ENCODE data around the gene PITRM1.

The PITRM1 gene

DNA sequence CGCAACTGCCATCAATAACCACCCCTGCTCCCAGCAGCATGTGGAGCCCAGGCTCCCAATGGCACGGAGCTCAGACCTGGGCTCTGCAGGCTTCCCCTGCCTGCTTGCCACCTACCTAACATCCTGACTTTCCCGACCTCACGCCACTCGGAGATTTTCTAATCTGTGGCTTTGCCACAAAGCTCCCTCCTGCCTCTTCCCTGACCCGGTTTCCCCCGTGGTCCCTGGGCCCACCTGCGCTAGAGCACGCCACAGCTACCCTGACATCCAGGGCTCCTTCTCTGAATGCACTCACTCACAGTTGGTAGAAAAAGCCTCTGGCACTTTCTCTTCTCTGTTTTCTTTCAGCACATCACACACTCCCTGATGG lies 20.0 kb downstream of the PITRM1 start:
- no peaks in the 10 kb centered on the region for H3K27me3 ChIP-seq (ENCODE audit: insufficient read depth, poor library complexity, severe bottlenecking)
- no peak overlapping the region for H3K4me3 ChIP-seq (replicated peaks; ENCODE audit: insufficient read depth, low read length)
- DNase-seq (ENCODE audit: low read depth in 1 of 2, low spot score in 1 of 2) = no peak
- H3K27ac ChIP-seq (replicated peaks) = no peak overlapping the region
- TF ChIP-seq SPI1 (IDR thresholded peaks at IDR 0.05; ENCODE audit: borderline replicate concordance, low read depth) = no peak
- TF ChIP-seq, protein P1, sequence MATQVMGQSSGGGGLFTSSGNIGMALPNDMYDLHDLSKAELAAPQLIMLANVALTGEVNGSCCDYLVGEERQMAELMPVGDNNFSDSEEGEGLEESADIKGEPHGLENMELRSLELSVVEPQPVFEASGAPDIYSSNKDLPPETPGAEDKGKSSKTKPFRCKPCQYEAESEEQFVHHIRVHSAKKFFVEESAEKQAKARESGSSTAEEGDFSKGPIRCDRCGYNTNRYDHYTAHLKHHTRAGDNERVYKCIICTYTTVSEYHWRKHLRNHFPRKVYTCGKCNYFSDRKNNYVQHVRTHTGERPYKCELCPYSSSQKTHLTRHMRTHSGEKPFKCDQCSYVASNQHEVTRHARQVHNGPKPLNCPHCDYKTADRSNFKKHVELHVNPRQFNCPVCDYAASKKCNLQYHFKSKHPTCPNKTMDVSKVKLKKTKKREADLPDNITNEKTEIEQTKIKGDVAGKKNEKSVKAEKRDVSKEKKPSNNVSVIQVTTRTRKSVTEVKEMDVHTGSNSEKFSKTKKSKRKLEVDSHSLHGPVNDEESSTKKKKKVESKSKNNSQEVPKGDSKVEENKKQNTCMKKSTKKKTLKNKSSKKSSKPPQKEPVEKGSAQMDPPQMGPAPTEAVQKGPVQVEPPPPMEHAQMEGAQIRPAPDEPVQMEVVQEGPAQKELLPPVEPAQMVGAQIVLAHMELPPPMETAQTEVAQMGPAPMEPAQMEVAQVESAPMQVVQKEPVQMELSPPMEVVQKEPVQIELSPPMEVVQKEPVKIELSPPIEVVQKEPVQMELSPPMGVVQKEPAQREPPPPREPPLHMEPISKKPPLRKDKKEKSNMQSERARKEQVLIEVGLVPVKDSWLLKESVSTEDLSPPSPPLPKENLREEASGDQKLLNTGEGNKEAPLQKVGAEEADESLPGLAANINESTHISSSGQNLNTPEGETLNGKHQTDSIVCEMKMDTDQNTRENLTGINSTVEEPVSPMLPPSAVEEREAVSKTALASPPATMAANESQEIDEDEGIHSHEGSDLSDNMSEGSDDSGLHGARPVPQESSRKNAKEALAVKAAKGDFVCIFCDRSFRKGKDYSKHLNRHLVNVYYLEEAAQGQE (IDR thresholded peaks at IDR 0.05; ENCODE audit: insufficient replicate concordance, low read depth) = no peak
- TF ChIP-seq GABPA (IDR thresholded peaks at IDR 0.05; ENCODE audit: low read depth) = no peak
- no peak for TF ChIP-seq CTCF (IDR thresholded peaks at IDR 0.05; ENCODE audit: insufficient read depth, low read length)
- TF ChIP-seq POLR2AphosphoS5 (IDR thresholded peaks at IDR 0.05; ENCODE audit: low read depth) = no peak

DNA sequence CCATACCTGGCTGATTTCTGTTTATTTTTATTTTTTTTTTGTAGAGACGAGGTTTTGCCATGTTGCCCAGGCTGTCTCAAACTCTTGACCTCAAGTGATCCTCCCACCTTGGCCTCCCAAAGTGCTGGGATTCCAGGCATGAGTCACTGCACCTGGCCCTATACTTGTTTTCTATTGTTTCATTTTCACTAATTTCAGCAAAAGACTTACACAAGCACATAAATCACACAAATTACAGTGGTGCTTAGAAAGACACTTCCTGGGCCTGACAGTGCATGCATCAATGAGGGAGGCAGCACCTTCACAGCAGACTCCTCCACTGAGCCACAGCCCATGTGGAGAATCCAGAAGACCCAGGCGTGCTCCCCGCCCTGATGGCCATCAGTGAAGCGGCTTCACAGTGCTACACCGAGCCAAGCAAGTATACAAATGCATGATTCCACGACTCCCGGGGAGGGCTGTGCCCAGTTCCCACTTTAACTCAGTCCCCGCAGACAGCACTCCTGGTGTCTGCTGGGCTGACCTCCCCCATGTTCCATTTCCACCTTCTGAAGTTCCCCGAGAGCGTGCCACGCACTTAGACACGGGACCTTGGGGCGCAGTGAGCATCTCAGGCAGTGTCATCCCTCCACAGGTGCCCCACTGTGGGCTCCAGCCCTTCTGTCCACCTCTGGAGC lies 20.6 kb downstream of the PITRM1 start:
- no peak overlapping the region for H3K4me3 ChIP-seq (replicated peaks; ENCODE audit: insufficient read depth, low read length)
- no peak for DNase-seq (ENCODE audit: low read depth in 1 of 2, low spot score in 1 of 2)
- no peaks in the 10 kb centered on the region for H3K27me3 ChIP-seq (ENCODE audit: insufficient read depth, poor library complexity, severe bottlenecking)
- TF ChIP-seq SPI1 (IDR thresholded peaks at IDR 0.05; ENCODE audit: borderline replicate concordance, low read depth) = no peak
- no peak for TF ChIP-seq POLR2AphosphoS5 (IDR thresholded peaks at IDR 0.05; ENCODE audit: low read depth)
- TF ChIP-seq CTCF (IDR thresholded peaks at IDR 0.05; ENCODE audit: insufficient read depth, low read length) = no peak
- TF ChIP-seq, protein P1 (IDR thresholded peaks at IDR 0.05; ENCODE audit: insufficient replicate concordance, low read depth) = no peak
- TF ChIP-seq GABPA (IDR thresholded peaks at IDR 0.05; ENCODE audit: low read depth) = no peak
- H3K27ac ChIP-seq (replicated peaks) = no peak overlapping the region

DNA sequence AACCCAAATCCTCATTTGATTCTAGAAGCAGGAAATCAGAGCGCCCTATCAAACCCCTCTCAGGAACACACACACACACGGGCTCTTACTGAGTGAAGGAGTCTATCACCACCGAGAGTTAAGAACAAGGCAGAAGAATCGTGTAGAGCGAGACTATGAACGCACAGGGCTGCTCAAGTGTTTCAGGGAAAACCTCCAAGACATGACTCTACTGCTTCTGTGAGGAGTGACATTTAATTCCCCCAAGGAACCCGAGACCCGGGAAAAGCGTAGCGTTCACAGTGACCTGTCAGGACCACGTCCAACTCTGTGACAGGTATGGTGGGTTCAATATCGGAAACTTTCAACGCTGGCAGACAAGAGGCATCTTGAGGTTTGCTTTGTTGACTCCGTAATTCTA lies 21.6 kb downstream of the PITRM1 start:
- no peaks in the 10 kb centered on the region for H3K27me3 ChIP-seq (ENCODE audit: insufficient read depth, poor library complexity, severe bottlenecking)
- no peak overlapping the region for H3K4me3 ChIP-seq (replicated peaks; ENCODE audit: insufficient read depth, low read length)
- DNase-seq (ENCODE audit: low read depth in 1 of 2, low spot score in 1 of 2) = no peak
- no peak for TF ChIP-seq GABPA (IDR thresholded peaks at IDR 0.05; ENCODE audit: low read depth)
- TF ChIP-seq, protein P1 (IDR thresholded peaks at IDR 0.05; ENCODE audit: insufficient replicate concordance, low read depth) = no peak
- no peak for TF ChIP-seq SPI1 (IDR thresholded peaks at IDR 0.05; ENCODE audit: borderline replicate concordance, low read depth)
- no peak for TF ChIP-seq POLR2AphosphoS5 (IDR thresholded peaks at IDR 0.05; ENCODE audit: low read depth)
- TF ChIP-seq CTCF (IDR thresholded peaks at IDR 0.05; ENCODE audit: insufficient read depth, low read length) = no peak
- no peak overlapping the region for H3K27ac ChIP-seq (replicated peaks)
